Sigmoid colon (tissue), 7 donors: ENCODE measurements around the gene TAAR2. TPM values are rescaled to one million over a fixed set of nuclear protein-coding genes. Genes with fewer than 3 reads are reported as not detected.

ENCODE experiments used
- DNase-seq: peaks from one replicate; pipeline ENCODE4 v3.0.0-alpha.2; 2019
- H3K27ac ChIP-seq, 4 donors: fragments of 200-600 bp; sonication (generic); one replicate each; pipeline ENCODE4 v1.5.1; 2016 to 2019; ENCODE audit warnings: mild to moderate bottlenecking in 1 of 4
- H3K27me3 ChIP-seq, 3 donors: fragments of 200-600 bp; sonication (generic); one replicate each; pipeline ENCODE4 v1.5.1; 2019; ENCODE audit warnings: mild to moderate bottlenecking in 1 of 3
- H3K36me3 ChIP-seq, 4 donors: fragments of 200-600 bp; sonication (generic); one replicate each; pipeline ENCODE4 v1.5.1; 2016 to 2019
- H3K4me1 ChIP-seq, 4 donors: fragments of 200-600 bp; sonication (generic); one replicate each; pipeline ENCODE4 v1.5.1; 2017 to 2019
- H3K4me3 ChIP-seq, 4 donors: fragments of 200-600 bp; sonication (generic); one replicate each; pipeline ENCODE4 v1.5.1; 2017 to 2019; ENCODE audit warnings: mild to moderate bottlenecking in 2 of 4, moderate library complexity in 1 of 4
- H3K9me3 ChIP-seq, 4 donors: fragments of 200-600 bp in 3 of 4; sonication (generic) in 3 of 4; one replicate each; pipeline versions ENCODE4 v1.5.1 to v1.6.1; 2013 to 2019
- CTCF ChIP-seq, 4 experiments: fragments of 450-650 bp in 3 of 4; fragments of 200-600 bp in 1 of 4; IDR thresholded peaks; one replicate each; pipeline ENCODE4 v1.5.1; 2016 to 2019; ENCODE audit warnings: antibody characterized with exemption in 4 of 4, mild to moderate bottlenecking in 3 of 4, moderate library complexity in 2 of 4
- EP300 ChIP-seq, 4 donors: sonication (generic); formaldehyde crosslinking; IDR thresholded peaks; one replicate each; pipeline ENCODE4 v1.6.1; 2017; ENCODE audit warnings: antibody characterized with exemption in 4 of 4
- POLR2A ChIP-seq, 2 donors: fragments of 450-650 bp; IDR thresholded peaks; one replicate each; pipeline ENCODE4 v1.6.1; 2016; ENCODE audit warnings: antibody characterized with exemption in 2 of 2, mild to moderate bottlenecking in 2 of 2, moderate library complexity in 2 of 2
- POLR2AphosphoS5 ChIP-seq, 4 donors: sonication (generic); formaldehyde crosslinking; IDR thresholded peaks; one replicate each; pipeline ENCODE4 v1.6.1; 2017; ENCODE audit warnings: antibody characterized with exemption in 4 of 4
- WGBS, 2 donors: extraction: QIAGEN DNeasy Blood & Tissue Kit; methylation state at CpG; one replicate each; pipeline ENCODE4 v1.1.7; 2013; 5-methylcytosine and 5-hydroxymethylcytosine counted together
- intact Hi-C: fragments of 100-400 bp; cut with DNase I; formaldehyde crosslinking; loops from one replicate; pipeline ENCODE4 v1.15.1; 2023
- polyA plus RNA-seq, 3 donors: library from polyadenylated mRNA; stranded (reverse); fragments of 200-250 nt; gene quantifications; one replicate each; pipeline ENCODE4 v1.2.3, GENCODE V29; 2013
- total RNA-seq, 4 donors: library from RNA; depleted of rRNA; stranded (reverse); fragments of >200 nt; gene quantifications; one replicate each; pipeline ENCODE4 v1.1.0, GENCODE V29; 2016
- donor health status: healthy with polysubstance abuse.
- donor health status: Bipolar disorder and iron deficiency.
- donor health status: healthy.

Gene TAAR2
- total and polyA plus RNA-seq, 7 donors = not detected

- Histone ChIP-seq H3K27ac (no peak overlapping the region), H3K4me3 (no peak overlapping the region), H3K4me1 (no peaks in the 10 kb centered on the region), H3K9me3 (no peaks in the 10 kb centered on the region), H3K27me3 (no peaks in the 10 kb centered on the region), H3K36me3 (no peaks in the 10 kb centered on the region)
- 24 to 58% methylated on average over 3 of the region's 3 CpGs for WGBS, 2 donors
- intact Hi-C loops = no loop called here
- no peak for TF ChIP-seq POLR2AphosphoS5 (IDR thresholded peaks at IDR 0.05)
- no peak for DNase-seq
Measured at GRCh38 chr6:132598473-132598872, 25.6 kb downstream of the TAAR2 start.

- intact Hi-C loops = no loop called here
- no peak overlapping the region for H3K27ac ChIP-seq
- H3K4me3 ChIP-seq = no peak overlapping the region
- H3K9me3 ChIP-seq = no peaks in the 10 kb centered on the region
- H3K27me3 ChIP-seq = no peaks in the 10 kb centered on the region
- 65 to 93% methylated on average over 6 of the region's 6 CpGs for WGBS, 2 donors
- DNase-seq = no peak
- TF ChIP-seq CTCF (IDR thresholded peaks at IDR 0.05) = no peak
- no peak for TF ChIP-seq EP300 (IDR thresholded peaks at IDR 0.05)
- TF ChIP-seq POLR2A (IDR thresholded peaks at IDR 0.05) = no peak
- TF ChIP-seq POLR2AphosphoS5 (IDR thresholded peaks at IDR 0.05) = no peak
- no peaks in the 10 kb centered on the region for H3K36me3 ChIP-seq
- no peaks in the 10 kb centered on the region for H3K4me1 ChIP-seq
Measured at GRCh38 chr6:132596201-132596600, 27.9 kb downstream of the TAAR2 start.

- TF ChIP-seq POLR2AphosphoS5 (IDR thresholded peaks at IDR 0.05) (no peak), EP300 (IDR thresholded peaks at IDR 0.05) (no peak), POLR2A (IDR thresholded peaks at IDR 0.05) (no peak), CTCF (IDR thresholded peaks at IDR 0.05) (no peak)
- H3K27me3 ChIP-seq = no peaks in the 10 kb centered on the region
- no peak overlapping the region for H3K27ac ChIP-seq
- 57 to 71% methylated on average over 2 of the region's 2 CpGs for WGBS, 2 donors
- no peaks in the 10 kb centered on the region for H3K4me1 ChIP-seq
- no peak overlapping the region for H3K4me3 ChIP-seq
- H3K36me3 ChIP-seq = no peaks in the 10 kb centered on the region
- no peaks in the 10 kb centered on the region for H3K9me3 ChIP-seq
- no peak for DNase-seq
- intact Hi-C loops = no loop called here
Measured at GRCh38 chr6:132592855-132593254, 31.2 kb downstream of the TAAR2 start.

GRCh38 chr6:132590362-132590761 is 33.7 kb downstream of the TAAR2 start:
- Histone ChIP-seq H3K36me3 (no peaks in the 10 kb centered on the region), H3K4me1 (no peaks in the 10 kb centered on the region), H3K27me3 (no peaks in the 10 kb centered on the region), H3K4me3 (no peak overlapping the region), H3K27ac (no peak overlapping the region), H3K9me3 (no peaks in the 10 kb centered on the region)
- 76 to 82% methylated on average over 1 of the region's 1 CpG for WGBS, 2 donors
- TF ChIP-seq POLR2A (IDR thresholded peaks at IDR 0.05) (no peak), EP300 (IDR thresholded peaks at IDR 0.05) (no peak), CTCF (IDR thresholded peaks at IDR 0.05) (no peak), POLR2AphosphoS5 (IDR thresholded peaks at IDR 0.05) (no peak)
- DNase-seq = no peak
- intact Hi-C loops = no loop called here

- intact Hi-C loops = no loop called here
- Histone ChIP-seq H3K27me3 (no peaks in the 10 kb centered on the region), H3K4me3 (no peak within 1 kb of the TSS), H3K36me3 (no peaks in the 10 kb centered on the region), H3K27ac (no peak within 1 kb of the TSS), H3K9me3 (no peaks in the 10 kb centered on the region), H3K4me1 (no peaks in the 10 kb centered on the region)
- TF ChIP-seq EP300 (IDR thresholded peaks at IDR 0.05) (no peak), POLR2A (IDR thresholded peaks at IDR 0.05) (no peak), CTCF (IDR thresholded peaks at IDR 0.05) (no peak)
- WGBS, 2 donors = 62 to 85% methylated on average over 5 of the region's 5 CpGs
- no peak for DNase-seq
Measured at GRCh38 chr6:132589454-132589853, 34.6 kb downstream of the TAAR2 start, which contains the start of gene TAAR5. TAAR5 (minus strand) TSS chr6:132589741; CDS start chr6:132589686, 55 bp downstream.
